Measurements from ENCODE around the gene UNC93A. TPM values are rescaled to one million over a fixed set of nuclear protein-coding genes. Genes with fewer than 3 reads are reported as not detected.

The UNC93A gene
- total RNA-seq, 4 donors from 2014 or later, result not detected

DNA sequence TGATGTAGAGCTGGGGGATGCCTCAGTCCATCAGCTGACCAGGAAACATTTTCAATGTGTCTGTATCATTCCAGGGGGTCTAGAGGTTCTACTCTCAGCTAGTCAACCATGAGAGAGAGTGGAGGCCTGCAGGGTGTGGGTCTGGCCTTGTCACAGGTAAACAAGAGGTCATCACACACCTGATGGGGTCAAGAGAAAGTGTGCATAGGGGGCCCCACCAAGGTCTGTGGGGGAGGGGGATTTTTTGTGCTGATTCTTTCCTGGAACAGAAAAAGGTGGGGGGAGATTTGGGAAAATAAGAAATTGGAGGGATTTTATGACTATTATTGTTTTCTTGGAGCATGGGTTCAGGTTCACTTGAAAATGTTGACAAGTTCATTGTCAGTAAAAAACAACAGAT, 8.9 kb upstream of the UNC93A start:
- TF ChIP-seq, protein P1, sequence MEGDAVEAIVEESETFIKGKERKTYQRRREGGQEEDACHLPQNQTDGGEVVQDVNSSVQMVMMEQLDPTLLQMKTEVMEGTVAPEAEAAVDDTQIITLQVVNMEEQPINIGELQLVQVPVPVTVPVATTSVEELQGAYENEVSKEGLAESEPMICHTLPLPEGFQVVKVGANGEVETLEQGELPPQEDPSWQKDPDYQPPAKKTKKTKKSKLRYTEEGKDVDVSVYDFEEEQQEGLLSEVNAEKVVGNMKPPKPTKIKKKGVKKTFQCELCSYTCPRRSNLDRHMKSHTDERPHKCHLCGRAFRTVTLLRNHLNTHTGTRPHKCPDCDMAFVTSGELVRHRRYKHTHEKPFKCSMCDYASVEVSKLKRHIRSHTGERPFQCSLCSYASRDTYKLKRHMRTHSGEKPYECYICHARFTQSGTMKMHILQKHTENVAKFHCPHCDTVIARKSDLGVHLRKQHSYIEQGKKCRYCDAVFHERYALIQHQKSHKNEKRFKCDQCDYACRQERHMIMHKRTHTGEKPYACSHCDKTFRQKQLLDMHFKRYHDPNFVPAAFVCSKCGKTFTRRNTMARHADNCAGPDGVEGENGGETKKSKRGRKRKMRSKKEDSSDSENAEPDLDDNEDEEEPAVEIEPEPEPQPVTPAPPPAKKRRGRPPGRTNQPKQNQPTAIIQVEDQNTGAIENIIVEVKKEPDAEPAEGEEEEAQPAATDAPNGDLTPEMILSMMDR (IDR thresholded peaks at IDR 0.05; ENCODE audit: low read depth), result no peak

DNA sequence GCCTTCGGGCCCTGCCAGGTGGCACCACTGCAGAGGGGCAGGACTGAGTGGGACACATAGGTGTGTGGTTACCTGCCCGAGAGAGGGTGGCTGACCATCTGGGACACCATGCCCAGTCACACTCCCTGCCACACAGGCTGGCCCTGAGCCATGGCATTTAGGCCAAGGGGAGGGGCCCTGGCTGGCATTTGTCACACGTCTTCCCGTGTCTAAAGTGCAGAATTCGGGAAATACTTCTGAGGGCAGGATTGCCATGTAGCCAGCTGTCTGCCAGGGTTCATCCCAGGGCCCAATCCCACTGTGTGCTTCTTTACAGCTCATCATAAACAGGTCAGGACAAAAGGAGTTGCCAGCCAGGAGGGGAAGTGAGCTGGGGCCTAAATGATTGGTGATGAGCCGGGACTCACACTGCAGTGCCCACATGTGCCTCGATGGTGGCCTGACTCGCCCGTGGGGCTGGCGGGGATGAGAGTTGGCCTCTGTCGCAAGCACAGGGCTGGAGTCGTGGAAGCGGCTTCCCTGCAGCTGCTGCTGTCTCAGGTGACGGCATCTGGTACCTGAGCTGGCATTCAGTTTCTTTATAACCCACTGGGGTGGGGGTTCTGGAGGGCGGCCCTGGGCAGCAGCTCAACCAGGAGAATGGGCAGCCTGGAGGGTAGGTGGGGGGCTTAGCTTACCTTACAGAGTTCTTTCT, 5.9 kb upstream of the UNC93A start:
- TF ChIP-seq, protein P1 (IDR thresholded peaks at IDR 0.05; ENCODE audit: low read depth), result no peak

DNA sequence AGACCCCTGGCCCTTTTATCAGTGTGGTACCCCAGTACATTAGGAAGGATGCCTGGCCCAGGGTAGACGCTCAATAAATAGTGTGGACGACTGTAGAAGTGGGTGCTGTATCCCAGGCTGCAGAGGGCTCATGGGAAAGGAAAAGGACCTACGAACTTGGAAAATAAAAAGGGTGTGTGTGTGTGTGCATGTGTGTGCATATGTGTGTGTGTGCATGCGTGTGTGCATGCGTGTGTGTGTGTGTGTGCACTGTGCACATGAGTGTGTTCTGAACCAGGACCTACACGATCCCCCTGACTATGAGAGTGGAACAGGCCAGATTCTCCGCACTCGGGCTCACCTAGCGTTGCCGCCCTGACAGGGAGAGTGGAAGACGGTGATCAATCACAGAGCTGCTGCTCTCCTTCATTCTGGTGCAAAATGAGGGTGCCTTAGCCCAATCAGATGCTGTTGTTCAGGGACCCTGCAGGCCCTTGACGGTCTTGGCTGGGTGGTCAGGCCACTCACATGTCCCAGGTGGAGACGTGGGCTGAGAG, 3.5 kb upstream of the UNC93A start:
- TF ChIP-seq, protein P1 (IDR thresholded peaks at IDR 0.05; ENCODE audit: low read depth), result no peak

DNA sequence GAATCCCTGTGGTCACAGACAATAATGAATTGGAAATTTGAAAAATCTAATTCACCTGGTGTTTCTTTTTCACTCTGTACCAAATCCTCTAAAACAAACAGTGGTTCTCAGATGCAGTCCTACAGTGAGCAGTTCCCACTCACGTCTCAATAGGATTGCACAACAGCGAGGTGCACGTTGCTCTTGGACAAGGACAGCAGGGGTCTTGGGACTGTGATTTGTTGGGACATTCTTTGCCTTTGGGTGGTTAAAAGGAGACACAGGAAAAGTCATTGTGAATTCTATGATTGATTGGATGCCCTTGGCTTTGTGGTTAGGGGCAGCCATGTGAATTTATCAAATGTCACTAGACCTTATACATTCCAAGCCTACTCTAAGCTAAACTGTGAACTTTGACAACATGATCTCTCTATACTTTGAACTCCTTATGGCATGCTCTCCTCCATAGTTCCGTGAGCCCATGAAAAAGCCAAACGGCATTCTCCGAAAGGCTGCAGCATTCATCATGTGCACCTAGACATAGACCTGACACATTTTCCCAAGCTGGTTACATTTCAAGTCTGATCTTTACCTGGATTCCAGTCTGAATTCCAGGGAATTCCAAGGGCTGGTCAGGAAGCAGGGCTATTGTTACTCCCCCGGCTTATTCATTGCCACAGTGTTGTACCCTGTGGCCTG, 647 bp downstream of the UNC93A start:
- TF ChIP-seq, protein P1 (IDR thresholded peaks at IDR 0.05; ENCODE audit: low read depth), result no peak

DNA sequence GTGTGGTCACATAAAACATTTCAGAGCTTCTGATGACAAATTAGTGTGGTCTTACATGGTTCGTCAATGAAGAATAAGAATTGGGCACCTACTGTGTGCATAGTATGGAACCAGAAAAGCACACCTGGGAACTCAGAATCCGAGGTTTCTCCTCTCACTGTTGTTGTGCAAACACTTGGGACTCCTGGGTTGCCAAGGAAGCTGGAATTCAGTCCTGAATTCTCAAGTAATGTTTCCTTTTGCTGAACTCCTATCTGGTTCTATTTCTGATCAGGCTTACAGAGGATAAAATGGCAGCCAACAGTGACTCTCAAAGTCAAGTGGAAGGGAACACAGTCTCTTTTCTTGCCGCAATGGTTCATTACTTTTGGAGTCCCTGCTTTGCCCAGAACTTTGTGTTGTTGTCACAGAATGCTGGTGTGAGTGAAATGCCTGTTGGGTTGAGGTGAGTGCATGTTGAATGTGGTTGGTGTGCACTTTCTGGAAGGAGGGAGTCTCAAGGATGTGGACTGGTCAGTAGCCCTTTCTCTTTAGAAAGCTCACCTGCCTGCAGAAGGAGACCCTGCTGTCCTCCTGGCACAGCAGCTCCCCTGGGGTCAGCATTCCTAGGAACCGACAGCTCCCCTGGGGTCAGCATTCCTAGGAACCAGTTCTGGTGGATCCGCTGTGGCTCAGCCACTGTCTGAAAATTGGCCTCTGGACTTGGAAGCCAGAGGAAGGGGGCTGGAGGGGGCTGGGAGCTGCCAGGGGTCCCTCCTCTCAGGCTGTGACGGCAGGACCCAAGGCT, 1.4 kb downstream of the UNC93A start:
- TF ChIP-seq, protein P1 (IDR thresholded peaks at IDR 0.05; ENCODE audit: low read depth), result no peak

DNA sequence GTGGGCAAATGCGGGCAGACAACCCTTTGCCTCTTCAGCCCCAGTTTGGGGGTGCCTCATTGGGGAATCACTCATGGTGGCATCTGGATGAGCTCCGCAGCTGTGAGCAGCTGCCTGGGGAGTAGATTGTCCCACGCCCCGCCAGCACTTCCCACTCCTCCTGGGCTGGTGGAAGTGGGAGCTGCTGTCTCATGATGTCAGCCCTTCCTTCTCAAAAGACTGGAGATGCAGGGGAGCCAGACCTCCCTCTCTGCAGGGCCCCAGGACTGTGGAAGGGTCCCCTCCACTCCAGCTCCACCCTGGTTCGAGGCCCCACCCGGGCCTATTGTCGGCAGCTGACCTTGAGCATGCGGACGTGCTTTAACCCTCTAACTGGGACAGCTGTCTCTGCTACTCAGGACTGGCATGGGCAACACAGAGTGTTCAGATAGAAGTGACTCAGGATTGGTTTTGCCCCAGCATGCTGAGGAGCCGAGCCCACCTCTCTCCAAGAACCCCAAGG, 2.0 kb downstream of the UNC93A start:
- TF ChIP-seq, protein P1 (IDR thresholded peaks at IDR 0.05; ENCODE audit: low read depth), result no peak

Data from subcutaneous adipose tissue (tissue), 4 donors.